NOMO-1 treated with dmso at 0.1 percent for 144 hours (cell line): ENCODE data around the gene OR10Z1.

ENCODE experiments used
- DNase-seq: peaks from one replicate; lab custom pipeline; 2025; ENCODE audit not compliant: unreplicated experiment; lab: John Stamatoyannopoulos, UW

OR10Z1 gene, protein sequence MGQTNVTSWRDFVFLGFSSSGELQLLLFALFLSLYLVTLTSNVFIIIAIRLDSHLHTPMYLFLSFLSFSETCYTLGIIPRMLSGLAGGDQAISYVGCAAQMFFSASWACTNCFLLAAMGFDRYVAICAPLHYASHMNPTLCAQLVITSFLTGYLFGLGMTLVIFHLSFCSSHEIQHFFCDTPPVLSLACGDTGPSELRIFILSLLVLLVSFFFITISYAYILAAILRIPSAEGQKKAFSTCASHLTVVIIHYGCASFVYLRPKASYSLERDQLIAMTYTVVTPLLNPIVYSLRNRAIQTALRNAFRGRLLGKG

DNA sequence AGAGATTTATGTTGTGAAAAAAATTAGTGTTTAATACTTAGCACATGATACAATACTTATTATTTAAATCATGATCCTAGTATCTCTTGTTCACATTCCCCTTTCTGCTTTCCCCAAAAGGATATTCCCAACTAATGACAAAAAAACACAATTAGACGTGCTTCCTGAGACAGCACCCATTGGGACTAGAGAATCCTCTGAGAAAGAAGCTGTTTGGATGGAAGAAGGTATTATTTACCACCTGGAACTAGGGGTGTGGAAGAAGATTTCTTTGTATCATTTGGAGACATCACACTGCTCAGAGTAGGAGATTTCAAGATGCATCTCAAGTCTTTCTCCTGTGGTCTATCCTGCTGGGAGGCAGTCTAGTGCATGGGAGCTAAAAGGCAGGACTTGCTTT lies at the start of gene OR10Z1:
OR10Z1 (plus strand) TSS at position 301 of the 400 bp plus-strand sequence. CDS start 1,171 bp downstream, outside the sequence.
- no peak for DNase-seq

DNA sequence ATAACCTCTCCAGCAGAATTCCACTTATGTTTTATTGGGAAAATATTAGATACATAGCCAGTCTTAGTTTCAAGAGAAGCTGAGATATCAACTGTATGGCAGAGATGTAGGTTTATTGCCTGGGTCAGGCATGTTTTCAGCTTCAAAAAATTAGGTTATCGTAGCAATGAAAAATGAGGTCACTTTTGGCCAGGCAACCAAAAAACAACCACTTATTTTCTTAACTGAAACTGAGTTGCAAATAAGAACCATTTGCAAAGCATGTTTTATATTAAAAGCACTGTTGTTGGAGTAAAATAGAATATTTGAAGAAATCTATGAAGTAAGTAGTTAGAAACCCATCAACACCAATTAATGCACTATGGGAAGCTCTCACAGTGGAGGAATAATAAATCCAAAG lies 45.4 kb upstream of the OR10Z1 start:
- DNase-seq = no peak

DNA sequence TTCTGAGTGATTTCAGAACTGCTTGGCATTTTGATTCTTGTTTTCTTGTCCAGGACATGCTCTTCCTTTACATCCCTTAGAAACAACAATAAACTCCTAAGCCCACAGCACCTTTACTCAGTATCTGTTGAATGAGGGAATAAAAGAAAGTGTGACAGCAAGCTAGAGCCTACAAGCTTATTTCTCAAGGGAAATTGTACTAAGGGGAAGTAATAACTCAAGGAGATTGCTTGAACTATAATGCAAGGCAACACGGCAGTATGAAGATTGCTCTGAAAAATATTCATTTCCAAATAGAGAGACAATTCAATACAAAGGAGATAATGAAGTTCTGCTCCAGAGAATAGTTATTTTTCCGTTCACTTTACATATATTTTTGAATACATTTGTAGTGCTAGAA lies 41.2 kb upstream of the OR10Z1 start:
- peak; percentile 31 for DNase-seq

DNA sequence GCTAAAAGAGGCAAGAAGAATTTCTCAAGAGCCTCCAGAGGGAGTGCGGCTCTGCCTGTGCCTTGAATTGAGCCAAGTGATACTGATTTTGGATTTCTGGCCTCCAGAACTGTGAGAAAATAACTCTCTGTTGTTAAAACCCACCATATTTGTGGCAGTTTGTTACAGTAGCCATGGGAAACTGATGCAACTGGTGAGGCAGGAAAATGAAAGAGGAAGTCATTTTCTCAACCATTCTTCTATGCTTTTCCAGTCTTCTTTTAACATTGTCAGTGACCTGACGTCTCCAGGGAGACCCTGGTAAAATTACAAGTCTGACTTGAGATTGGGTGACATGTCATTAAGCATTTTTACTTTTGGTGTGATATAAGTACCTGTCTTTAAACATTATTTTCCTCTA lies 40.5 kb upstream of the OR10Z1 start:
- peak; percentile 42 for DNase-seq

DNA sequence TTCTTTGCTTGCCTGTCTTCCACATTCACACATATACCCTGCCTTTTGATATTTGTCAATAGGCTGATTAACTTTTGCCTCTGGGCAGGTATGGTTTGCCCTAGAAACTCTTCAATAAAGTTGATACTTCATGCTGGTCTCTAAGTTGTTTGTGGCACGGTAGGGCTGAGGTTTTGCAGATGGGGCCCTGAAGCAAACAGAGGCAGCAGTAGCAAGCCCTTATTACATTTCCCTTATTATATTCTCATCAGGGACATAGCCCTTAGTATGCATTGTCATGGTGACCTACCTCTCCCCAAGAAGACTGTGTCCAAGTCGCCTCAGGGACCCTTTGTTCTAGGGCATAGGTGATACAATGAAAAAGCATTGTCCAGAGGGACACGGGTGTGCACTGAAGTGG lies 34.6 kb upstream of the OR10Z1 start, which contains the start of gene OR6P1:
OR6P1 (minus strand) TSS at position 101 of the 400 bp plus-strand sequence. CDS start 6,976 bp downstream, outside the sequence.
- DNase-seq = no peak

DNA sequence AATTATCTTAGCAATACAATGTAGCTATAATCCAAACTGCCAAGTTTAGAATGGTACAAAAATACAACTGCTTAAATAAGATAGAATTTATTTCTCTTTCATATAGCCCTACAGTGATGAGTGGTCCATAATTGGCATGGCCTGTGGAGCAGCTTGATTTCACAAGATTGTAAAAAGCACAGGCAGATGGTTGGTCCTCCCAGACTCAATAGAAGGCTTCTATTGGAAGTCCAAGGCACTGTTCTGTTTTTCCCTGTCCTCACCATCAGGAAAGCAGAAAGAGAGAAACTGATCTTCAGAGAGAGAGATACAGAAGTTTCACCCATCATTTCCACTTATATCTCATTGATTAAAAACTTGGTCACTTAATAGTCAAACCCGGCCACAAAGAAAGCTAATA lies 32.8 kb upstream of the OR10Z1 start:
- DNase-seq = no peak

DNA sequence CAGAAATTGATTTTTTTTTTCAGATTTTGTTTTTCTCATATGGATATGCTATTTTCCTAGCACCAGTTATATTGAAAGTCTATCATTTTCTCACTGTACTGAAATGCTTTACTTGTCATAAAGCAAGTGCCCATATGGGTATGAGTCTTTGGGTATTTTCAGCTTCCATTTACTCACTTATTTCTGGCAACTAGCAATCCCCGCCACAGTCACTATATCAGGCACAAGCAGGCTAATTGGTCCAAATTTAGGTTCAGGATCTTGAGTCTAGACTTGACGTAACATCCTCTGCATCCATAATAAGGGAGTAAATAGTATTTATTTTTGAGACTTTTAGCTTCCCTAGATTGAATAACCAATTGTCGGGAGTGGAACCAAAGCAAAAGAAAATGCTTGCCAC lies 27.5 kb upstream of the OR10Z1 start:
- no peak for DNase-seq

DNA sequence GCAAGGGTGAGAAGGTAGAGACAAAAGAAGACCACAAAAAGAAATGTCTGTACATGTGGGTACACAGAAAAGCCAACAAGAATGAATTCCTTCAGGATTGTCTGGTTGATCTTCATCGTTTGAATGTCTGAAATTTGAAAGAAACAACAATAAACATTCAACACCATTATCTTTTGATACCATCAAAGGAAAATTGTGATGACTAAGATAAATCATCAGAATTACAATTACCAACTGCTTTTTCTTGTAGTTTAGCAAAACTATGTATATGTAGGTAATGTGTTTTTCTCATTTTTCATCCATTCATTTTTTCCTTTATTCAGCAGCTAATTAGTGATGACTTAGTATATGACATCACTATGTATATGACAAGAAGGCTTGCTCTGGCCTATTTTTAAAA lies 25.3 kb upstream of the OR10Z1 start, which contains the start of gene OR10X1:
OR10X1 (minus strand) TSS at position 167 of the 400 bp plus-strand sequence; CDS start at position 167, 0 bp downstream.
- DNase-seq = no peak

DNA sequence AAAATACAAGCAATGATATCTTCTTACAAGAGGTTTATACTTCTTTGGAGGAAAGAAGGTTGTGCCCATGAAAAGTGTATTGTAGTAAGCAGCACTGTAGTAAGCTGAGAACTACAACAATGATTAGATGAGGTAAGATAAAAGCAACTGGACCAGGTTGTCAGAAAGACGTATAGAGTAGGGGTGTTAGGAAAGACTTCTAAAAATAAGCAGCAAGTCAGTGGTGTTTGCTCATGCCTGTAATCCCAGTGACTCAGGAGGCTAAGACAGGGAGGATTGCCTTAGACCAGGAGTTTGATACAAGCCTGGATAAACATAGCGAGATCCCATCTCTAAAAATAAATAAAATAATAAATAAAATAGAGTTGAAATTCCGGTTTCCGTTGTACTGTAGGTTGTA lies 21.1 kb upstream of the OR10Z1 start:
- DNase-seq = no peak

DNA sequence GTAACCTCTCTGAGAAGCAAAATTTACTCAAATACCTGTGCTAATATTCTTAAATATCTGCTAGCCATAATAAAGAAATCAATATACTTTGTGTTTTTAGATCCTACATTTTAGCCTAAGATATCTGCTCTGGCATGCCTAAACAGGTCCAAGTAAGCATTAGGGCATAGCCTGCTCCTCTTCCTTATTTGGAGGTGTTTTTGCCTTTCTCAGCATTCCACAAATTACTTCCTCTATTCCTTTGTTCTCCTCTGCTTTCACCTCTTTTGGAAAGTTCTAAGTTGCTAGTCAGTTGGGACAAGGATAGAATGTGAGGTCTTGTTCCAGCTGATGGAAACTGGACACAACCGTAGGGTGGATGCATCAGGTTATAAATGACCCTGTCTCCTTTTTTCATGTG lies 18.1 kb upstream of the OR10Z1 start:
- no peak for DNase-seq

DNA sequence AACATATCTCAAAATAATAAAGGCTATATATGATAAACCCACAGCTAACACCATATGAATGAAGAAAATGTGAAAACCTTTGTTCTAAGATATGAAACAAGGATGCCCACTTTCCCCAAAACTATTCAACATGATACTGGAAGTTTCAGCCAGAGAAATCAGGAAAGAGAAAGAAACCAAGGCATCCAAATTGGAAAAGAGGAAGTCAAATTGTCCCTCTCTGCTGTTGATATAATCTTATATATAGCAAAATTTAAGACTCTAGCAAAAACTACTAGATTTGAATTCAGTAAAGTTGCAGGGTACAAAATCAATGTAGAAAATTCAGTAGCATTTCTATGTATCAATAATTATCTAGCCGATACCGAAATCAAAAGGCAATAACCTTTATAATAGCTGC lies 4.3 kb upstream of the OR10Z1 start:
- no peak for DNase-seq

DNA sequence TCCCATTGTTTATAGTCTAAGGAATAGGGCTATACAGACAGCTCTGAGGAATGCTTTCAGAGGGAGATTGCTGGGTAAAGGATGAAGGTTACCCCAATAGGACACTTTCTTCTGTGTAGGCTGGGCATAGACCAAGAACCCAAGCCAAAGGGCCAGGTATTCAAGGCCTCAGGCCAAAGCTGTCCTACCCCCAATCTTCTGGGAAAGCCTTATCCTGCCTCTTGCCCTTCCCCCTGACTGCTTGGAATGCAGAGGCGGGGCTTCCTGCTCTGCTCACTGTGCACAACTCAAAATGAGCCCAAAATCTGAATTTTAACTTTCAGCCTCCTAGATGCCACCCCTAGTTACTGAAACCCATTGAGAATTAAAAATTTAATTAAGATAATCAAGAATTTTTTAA lies 2.2 kb downstream of the OR10Z1 start:
- no peak for DNase-seq

DNA sequence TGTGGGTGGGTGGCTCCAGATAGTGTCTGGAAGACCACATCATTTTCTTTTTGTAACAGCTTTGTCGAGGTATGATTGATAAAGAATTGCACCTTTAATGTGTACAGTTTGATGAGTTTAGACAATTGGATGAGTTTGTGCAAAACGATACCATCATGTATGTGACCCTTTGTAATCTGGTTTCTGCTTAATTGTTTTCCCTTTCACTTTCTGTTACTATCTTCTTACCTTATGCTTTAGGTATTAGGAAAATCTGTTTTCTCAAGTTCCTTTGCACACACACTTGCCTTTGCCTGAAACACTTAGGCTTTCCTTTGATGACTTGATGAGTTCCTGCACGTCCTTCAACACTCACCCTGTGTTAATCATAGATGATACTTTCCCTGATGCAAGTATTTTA lies 6.8 kb downstream of the OR10Z1 start:
- DNase-seq = no peak

DNA sequence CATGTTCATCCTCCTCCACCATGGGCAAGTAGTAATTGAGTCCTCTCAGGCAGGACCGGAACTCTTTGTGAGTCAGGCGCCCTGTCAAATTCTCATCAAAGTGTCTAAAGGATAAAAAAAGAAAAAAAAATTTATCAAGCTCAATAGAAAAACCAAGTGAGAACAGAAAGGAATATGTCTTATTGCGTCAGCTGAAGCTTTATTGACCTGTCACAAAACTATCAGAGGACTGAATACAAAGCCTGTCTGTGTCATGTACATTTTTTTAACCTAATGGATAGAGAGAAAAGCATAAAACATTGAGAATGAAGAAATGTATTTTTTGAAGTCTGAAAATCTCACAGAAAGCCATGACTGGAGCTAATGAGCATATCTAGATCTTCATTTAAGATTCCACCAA lies 8.7 kb downstream of the OR10Z1 start:
- DNase-seq = no peak

DNA sequence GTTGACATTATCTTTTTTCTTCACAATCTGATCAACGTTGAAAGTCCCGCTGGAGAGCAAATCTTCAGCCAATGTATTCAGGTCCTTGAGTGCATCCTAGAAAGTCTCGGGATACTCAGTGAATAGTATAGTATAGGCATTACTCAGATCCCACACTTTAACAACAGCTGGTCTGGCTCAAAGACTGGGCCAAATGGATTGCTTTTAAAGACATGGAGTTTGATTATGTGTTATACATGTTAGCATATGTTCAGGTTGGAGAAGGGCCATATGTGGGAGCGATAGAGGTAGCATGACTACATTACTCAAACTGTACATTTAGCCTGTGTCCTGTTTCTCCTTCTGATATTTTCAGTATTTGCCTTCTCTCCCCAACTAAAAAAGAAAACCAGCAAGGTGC lies 33.1 kb downstream of the OR10Z1 start:
- no peak for DNase-seq

DNA sequence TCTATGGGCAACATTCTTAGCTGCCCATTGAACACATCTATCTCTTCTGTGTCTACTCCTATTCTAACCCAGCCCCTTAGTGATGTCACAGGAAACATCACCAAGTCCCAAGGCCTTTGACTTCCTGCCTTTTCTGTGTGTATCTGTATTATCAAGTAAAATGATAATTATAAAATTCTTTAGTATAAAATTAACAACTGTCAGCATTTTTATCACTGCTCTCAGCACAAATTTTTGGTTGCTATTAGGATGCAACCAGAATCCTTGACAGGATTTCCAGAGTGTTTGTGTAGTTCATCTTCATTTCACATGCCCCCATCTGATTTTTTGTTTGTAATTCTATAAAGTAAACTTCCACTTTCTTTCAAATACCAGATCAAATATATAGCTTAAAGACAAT lies 33.8 kb downstream of the OR10Z1 start:
- no peak for DNase-seq

DNA sequence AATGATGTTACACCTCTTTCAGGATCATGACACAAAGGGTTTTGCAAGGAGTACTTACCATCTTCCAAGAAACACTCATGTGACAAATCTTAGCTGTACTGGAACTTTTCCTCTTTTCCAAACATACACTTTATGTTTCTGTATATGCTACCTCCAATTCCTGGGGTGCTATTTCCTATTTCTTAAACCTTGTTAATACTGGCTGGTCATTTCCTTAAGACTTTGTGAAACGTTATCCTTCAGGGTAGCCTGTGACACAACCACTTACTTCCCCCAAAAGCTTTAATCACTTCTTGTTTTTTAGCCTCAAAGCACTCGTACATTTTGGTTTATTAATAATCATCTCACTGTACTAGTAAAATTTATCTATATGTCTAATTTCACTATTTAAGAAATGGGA lies 39.4 kb downstream of the OR10Z1 start:
- peak; percentile 54 for DNase-seq

DNA sequence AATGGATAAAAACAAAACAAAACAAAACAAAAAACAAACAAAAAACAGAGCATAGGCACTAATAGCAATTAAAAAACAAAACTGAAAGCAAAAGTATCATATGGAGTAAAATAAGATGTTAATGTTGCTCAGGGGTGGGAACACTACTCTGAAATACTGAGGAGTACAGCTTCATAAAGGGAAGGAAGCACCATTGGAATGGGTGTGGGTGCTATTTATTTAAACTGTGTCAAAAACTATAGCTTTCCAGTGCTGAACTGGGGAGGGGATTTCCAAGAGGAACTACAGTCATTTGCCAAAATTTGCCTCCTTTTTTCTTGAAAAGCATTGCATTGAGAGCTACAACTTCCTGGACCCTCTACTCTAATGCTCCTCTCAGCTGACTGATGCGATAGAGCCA lies 41.4 kb downstream of the OR10Z1 start:
- no peak for DNase-seq

DNA sequence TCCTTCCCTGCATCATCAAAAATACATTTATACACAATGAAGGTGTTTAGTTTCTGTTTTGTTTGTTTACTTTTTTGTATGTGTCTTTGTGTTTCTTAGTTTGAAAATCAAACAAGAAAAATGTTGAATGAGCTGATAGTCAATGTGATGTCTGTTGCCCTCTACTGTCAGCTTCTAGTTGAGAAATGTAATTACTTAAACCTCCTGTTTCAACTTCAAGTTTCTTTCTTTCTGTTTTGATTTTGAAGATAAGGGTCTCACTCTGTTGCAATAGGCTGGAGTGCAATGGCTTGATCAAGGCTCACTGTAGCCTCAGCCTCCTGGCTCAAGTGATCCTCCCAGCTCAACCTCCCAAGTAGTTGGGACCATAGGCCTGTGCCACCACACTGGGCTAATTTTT lies 44.0 kb downstream of the OR10Z1 start:
- no peak for DNase-seq

DNA sequence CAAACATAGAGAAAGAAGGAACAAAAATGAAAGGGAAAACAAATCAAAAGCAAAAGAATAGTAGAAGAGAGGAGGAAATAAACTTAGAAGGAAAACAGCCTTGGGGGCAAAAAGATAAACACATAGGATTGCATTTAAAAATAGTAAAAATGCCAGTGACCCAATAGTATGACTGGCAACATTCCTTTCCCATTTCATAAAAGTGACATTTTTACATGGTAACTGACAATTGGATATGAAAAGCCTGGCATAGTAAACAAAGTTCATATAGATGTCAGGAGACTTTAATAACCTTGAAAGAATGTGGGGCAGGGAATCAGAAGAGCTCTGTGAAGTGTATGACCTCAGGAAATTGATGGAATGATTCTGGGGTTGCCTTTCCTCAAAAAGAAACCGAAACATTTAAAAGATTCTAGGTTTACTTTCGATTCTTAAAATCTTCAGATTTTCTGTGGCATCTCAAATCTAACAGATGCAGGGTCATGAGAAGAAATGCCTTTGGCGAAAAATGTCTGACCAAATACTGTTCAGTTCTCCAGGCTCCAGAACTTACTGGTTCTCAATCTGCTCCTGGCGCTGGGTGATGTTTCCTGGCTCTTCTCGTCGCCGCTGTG lies 47.8 kb downstream of the OR10Z1 start:
- no peak for DNase-seq

DNA sequence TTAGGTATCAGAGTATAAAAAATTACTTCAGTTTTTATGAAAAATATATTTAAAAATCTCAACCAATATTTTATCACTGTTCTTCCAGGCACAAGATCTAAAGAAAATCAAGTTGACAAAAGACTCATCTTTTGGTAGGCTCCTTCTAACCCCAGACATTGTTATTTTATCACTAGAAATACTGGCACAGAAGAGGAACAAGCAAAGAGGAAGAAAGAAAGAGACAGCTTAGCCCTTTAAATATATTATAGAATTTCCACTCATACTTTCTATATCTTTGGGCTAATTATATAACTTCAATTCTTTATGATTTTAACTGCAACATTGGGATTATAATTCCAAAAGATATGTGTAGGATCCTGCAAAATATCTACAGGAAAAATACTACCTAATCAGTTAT lies 49.0 kb downstream of the OR10Z1 start:
- peak; percentile 11 for DNase-seq

DNA sequence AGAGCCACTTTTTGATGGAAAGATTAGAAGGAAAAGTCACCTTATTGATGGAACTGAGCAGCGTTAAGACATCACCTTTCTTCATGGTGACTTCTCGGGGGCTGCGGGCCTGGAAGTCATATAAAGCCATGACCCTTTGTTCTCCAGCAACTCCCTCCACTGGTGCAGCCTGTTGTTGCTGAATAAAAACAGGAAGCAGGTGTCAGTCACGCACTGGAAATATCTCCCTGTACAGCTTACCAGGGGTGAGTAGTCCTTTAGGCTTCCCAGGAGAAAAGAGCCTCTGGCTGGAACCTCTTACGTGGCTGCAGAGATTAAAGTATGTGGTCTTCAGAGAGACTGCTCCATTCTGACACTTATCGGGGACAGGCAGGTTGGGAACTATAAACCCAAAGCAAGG lies 49.5 kb downstream of the OR10Z1 start:
- DNase-seq = no peak
